ENCODE data around the gene HSF2.
A peak's percentile ranks its signal among the peaks of the same experiment; 100 is the strongest.

- no peak for TF ChIP-seq EZH2 (IDR thresholded peaks at IDR 0.05; ENCODE audit: low read length, missing control alignments)
- peak in 1 of 2 donors; percentile 23 for TF ChIP-seq CTCF (conservative IDR thresholded peaks at IDR 0.05 in 1 of 2, IDR thresholded peaks at IDR 0.05 in 1 of 2; ENCODE audit: low read depth in 1 of 2, low read length in 2 of 2)
Measured at GRCh38 chr6:122405417-122405816, 6.0 kb downstream of the HSF2 start.

Data from fibroblast of lung (primary cell).